Renal cortex interstitium (tissue), 11 donors: ENCODE measurements around the gene FOXP2. TPM values are rescaled to one million over a fixed set of nuclear protein-coding genes. Genes with fewer than 3 reads are reported as not detected.

ENCODE experiments used
- DNase-seq, 11 donors: peaks; one replicate each; pipeline ENCODE4 v3.0.0-alpha.2; 2013; ENCODE audit warnings: low read depth in 9 of 11, low spot score in 4 of 11; ENCODE audit errors: extremely low read depth in 1 of 11
- polyA plus RNA-seq, 3 donors: library from polyadenylated mRNA; unstranded; fragments of 120-200 nt; gene quantifications; one replicate each; pipeline ENCODE4 v1.2.1, GENCODE V29; 2013; ENCODE audit not compliant: insufficient read length in 3 of 3

The FOXP2 gene
- polyA plus RNA-seq, 3 donors: 9.0 to 13.3 (median 10.0) TPM

DNA sequence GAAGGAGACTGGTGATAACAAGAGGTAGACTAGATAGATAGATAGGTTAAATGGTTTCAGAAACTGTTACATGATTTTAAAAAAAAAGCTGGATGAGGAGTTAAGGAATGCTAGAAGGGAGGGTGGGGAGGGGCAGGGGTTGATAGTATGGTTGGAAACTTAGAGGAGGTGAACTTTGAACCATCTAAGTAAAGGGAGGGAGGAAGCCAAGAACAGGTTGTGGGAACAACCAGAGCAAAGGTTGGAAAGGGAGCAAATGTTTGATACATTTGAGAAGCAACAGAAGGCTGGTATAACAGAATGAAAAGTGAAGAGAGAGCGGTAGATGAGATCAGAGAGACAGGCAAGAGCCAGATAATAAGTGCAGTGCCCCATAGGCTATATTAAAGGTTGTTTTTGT is 224.8 kb downstream of the FOXP2 start:
- DNase-seq: no peak

DNA sequence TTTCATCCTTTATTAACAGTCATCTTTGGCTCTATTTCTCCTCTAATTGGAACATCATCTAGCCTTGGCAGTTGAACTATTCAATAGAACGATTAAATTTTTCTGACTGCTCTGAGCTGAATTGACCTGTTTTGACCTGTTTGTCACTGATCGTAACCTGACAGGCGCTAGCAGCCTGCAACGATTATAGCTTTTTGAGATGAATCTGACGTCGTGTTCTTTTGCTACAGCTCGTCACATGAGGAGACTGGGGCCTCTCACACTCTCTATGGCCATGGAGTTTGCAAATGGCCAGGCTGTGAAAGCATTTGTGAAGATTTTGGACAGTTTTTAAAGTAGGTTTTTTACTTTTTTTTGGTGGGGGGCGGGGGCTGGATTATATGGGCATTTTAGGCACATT is 229.8 kb downstream of the FOXP2 start:
- no peak for DNase-seq

DNA sequence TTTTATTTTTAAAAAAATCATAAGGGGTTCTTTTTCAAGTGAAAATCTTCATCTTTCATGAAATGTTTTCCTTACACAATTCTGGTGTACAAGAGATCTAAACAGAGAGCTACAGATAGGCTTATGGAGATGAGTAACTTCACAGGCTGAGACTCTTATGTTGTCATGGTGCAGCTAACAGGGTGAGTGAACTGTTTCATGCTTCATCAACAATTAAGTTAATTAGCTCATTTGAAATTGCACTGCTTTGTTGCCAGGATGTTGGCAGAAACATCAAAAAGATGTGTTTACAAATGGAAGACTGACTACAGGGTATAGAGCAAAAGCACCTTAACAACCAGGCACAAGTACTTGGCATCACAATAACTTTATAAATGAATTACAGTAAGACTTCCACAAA is 230.8 kb downstream of the FOXP2 start:
- DNase-seq: no peak

DNA sequence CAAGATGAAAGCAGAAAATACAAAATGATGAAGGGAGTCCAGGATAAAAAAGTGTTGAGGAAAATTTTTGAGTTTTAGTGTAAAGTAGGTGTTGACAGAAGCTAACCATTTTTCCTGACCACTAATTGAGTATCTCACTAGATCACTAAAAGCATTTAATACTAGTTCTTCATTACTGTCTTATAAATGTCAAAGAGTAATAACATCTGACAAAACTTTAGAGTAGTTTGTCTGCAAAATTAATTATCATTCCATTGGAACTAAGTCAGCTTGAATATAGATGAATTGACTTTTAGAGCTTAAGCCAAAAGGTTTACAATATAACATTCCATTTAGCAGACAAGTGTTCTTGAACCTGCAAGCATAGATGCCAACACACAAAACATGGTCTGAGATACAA is 232.9 kb downstream of the FOXP2 start:
- DNase-seq: no peak

DNA sequence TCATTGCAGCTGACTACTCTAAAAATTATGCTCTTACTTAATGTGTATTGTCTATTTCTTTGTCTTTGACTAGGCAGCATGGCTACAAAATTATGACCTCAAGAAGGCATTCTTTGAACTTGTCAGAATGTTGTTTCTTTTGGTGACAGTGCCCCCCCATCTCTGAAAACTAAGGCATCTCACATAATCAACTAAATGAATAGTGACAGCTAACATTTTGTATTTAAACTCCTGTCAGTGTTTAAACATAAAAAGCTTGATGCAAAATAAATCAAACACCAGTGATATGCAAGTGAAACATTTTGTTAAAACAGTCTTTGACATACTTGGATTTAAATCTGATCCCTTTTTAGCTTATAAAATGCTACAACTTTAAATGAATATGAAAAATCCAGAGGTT is 233.5 kb downstream of the FOXP2 start:
- no peak for DNase-seq

DNA sequence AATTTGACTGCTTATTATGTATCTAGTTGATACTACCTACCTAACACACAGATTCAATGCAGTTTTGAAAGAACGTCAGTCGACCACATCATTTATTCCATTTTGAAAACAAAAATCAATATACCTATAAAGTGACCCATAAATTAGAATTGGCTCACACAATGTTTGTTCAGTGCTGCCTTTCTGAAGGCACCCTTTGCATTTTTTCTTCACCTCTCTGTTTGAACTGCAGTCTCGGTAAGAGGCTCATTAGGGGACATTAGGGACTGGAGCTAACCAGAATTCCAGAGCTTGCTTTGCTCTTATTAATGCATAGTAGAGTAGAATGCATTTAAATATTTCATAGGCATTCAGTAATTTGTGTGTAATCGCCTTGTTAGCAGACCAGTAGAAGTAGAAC is 234.1 kb downstream of the FOXP2 start:
- DNase-seq: no peak

DNA sequence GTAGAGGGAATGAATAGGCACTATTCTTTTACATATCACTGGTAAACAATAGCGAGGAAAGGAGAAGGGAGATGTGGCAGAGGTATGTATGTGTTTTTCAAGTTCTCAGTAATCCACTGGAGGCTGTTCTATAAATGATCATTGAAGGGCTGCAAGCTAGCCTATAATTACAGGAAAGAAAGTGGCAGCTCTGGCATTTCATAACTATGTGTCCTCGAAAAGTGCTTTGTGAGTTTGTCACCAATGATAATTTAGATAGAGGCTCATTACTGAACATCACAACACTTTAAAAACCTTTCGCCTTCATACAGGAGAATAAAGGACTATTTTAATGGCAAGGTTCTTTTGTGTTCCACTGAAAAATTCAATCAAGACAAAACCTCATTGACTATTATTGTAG is 235.1 kb downstream of the FOXP2 start:
- no peak for DNase-seq

DNA sequence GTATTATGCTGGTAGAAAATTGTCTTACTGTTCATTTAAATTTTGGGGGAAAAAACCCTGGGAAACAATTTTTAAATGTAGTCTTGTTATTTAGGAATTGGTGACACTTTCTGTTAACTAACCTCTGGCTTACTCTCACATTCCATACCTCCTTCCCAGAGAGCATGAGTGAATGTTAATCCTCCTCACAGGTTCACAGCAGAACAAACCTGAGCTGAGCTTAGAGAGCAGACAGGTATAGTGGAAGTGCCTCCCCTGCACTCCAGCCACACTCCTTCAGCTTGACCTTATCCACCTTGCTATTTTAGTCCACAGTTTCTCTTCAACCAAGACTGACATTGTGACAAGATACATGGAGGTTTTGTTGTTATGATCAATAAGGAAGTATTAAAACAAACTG is 235.9 kb downstream of the FOXP2 start:
- DNase-seq: no peak

DNA sequence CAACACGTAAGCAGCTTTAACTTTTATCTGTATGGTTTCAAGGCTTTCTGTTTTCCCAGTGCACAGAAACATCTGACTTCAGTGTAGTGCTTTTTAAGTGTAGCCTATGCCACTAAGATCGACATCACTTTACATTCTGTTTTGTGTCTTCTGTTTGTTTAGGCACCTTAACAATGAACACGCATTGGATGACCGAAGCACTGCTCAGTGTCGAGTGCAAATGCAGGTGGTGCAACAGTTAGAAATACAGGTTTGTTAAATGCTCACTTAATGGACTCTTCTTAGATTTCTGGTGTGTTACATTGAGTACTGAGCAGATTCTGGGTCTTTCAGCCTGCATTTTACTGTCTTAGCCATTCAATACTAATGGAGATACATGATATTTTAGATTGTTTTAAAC is 237.4 kb downstream of the FOXP2 start:
- DNase-seq: no peak

DNA sequence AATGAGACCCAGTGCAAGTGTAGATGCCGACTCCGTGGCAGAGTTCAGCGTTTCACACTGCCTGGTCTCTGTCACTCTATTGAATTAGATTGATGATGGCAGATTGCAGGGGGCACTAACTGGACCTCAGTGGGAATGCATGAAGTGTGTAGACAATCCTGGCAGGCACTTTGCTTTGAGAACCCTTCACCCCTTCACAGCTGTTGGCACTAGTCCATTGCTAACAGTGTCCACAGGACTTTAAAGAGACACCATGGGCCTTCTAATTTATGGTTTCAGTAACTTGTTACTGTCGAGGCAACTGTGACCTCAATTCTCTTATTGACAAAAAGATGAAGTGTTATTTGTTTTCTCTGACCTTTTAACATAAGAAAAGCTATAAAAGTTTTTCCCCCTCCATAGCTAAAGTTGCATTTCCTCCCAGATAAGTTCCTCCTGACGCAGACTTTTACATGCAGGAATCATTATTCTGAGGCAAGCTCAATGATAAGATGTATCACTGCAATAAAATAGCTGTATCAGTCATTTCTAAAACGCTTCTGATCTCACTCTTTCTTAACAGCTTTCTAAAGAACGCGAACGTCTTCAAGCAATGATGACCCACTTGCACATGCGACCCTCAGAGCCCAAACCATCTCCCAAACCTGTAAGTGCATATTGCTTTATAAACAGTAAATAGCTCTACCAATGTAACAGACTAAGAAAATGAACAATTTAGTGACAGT is 238.9 kb downstream of the FOXP2 start:
- DNase-seq: no peak

DNA sequence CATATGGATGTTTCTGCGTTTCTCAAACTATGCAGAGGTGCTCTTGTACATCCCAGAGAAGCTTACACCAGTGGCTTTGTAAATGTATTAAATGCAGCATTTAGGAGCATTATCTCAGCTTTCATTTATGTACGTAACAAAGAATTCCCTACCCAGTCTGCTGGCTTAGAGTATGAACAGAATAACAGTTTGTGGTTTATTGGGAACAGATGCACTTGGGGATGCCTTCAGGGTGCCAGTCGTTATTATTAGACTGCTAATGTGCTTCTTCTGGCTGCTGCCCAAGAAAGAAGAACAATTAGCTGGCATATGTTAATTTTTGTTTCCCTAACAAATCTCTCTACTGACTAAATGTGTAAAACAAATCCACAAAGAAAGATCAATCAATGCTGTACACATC is 241.9 kb downstream of the FOXP2 start:
- no peak for DNase-seq

DNA sequence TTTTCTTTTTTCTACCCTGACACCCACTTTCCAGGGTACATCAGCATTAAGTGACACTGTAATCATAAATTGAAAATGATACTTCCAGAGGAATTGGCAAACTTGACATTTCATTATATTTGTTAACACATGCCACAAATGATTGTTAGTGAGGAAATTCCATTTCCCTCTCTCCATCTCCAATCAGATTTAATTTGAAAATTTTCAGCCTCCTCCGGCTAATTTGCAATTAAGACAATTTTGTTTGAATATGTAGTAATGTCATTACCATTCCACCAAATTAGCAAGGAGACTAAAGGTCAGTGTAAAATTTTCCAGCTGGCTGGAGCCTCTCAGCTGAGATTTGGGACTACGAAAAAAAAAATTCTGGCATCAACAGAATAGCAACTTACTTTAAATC is 242.7 kb downstream of the FOXP2 start:
- no peak for DNase-seq

DNA sequence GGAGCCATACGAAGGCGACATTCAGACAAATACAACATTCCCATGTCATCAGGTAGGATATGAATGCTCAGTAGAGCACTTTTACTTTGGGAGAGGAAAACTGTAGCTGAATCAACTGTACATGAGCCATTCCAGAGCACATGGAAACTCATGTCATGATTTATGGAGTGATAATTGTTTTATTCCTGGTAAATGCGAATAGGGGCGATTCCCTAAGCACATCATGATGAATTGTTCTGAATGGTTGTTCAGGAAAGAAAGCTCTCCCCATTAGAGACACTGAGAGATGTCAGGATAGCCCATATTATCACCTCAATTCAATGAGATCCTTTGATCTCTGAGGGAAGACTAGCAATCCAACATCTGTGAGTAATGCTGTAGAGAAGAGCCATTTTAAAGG is 243.6 kb downstream of the FOXP2 start:
- no peak for DNase-seq

DNA sequence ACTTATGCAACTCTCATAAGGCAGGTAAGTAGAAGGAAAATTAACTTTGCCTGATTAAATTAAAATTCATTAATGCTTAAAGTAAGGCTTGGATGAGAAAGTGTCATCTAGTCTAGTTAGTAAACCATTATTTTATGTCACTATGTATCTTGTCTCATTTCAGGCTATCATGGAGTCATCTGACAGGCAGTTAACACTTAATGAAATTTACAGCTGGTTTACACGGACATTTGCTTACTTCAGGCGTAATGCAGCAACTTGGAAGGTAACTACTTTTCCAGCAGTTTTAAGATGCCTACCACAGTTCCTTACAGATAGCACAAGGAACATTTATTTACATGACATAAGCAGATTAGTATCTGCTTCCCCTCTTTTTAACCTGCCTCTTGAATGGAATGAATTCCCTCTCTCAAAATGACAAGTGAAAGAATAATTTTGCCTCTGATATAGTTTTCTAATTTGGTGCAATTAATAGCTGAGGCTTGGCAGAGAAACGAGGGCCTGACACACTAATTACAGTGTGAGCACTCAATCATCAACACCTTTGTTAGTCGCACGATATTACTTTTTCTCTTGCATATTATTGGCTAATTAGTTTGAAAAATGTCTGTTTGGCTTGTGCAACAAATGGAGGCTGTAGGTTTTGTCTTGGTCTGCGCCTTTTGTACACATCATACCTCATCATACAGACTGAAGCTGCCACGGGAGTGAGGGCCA is 245.0 kb downstream of the FOXP2 start:
- no peak for DNase-seq

DNA sequence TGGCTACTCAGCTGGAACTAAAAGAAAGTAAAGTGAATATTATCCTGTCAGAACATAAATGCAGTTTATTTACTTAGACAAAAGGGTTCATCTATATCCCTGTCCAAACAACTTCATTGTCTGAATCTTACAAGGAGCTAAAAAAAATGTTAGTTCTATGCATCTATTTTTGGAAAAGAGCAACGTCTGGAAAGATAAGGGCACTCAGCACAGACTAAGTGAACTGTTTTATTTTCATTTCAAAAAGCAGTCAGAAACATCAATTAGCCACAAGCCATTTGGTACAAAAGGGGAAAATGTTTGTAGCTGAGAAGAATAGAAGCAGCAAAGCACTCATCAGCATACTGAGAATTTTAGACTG is 245.5 kb downstream of the FOXP2 start:
- no peak for DNase-seq

DNA sequence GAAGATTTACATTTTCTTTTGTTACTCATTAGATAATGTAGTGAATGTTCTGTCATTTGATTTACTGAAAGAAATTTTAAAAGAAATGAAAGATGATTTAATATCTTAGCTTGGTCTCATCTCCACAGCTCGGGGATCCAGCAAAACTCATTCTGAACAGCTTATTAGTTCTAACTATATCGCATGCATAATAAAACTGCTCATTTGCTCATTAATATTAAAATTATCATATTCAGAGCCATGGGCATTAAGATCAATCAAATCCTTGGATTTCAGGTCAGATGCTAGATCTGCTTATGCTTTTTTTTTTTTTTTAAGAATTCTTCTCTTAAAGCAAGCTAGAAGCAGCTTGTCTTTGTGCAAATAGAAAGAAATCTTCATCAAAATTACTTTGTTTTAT is 246.1 kb downstream of the FOXP2 start:
- DNase-seq: no peak

DNA sequence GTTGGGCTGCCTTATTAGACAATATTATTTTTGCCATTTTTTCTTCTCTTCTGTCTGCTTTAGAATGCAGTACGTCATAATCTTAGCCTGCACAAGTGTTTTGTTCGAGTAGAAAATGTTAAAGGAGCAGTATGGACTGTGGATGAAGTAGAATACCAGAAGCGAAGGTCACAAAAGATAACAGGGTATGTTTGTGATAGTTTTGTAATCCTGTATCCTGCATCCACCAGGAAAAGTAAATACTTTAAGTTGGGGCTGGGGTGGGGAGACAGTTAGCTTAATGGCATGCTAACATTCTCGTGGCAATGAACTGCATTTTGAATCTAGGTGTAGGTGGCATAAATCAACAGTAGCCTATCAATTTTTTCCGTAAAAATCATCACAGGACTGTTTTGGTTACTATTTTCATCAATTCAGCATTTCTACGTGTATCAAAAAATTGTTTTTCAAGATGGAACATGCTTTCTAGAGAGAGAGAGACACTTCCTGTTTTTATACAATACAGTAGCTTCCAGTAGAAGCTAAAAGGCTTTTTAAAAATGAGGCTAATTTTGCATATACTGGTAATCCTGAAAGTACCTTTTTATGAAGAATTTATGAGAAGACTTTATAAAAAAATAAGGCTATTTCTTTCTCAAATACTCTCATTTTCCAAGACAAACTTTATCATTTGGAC is 247.5 kb downstream of the FOXP2 start:
- no peak for DNase-seq

DNA sequence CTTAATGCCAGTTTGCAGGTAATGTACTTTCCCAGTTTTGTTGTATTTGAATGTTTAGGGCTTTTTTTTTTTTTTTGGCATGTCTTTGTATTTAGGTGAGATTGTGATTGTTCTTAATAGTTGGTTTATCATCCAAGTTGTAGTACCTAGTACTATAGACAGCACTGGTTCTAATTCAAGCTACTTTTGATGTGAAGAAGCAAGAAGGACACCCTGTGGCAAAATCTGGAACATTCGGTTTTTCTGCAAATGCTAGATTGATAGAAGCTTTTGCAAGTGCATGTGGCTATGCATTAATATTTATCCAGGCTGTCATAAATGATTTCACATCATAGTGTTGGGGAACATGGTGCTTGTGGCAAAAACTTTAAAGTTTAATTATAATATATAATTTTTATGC is 248.9 kb downstream of the FOXP2 start:
- no peak for DNase-seq

DNA sequence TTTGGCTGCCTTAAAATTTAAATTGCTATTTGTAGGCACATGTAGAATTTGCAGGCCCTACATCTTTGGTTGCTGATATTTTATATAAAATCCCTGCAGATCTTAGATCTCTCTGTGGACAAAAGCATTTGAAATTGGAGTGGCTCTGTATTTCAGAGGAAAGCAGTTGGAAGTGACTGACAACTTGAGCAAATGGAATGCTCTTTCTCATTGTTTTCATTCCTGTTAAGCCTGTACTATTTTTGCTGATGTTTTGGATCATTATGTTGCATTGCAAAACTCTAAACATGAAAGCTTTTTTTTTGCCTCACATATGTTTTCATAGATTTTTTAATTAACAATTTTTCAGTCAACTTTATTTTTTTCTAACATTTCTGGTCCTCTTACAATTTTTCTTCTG is 256.1 kb downstream of the FOXP2 start:
- no peak for DNase-seq

DNA sequence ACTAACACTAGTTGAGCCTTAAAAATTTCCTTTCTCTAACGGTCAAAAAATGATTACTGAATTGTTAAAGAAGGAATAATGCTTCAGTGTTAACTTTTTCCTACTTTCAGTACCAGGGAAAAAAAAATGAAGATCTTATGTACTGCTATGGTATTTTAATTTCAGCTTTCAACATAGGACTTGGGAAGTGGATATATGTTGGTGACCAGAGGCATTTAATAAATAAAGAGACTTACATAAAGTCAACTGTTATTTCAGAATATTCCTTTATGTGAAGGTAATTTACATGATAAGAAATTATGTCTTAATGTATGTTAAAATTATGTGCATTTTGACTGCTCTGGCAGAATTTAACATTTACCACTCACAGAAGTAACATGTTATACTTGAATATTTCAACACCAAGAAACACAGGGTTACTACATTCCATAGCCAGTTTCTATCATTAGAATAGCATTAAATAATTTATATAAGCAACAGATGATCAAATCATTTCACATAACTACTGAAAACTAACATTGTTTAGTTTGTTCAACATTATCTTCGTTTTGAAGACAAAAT is 257.0 kb downstream of the FOXP2 start:
- DNase-seq: no peak
